Lung microvascular endothelial cell (primary cell): ENCODE measurements around the gene TASOR. TPM values are rescaled to one million over a fixed set of nuclear protein-coding genes. Genes with fewer than 3 reads are reported as not detected.
A peak's percentile ranks its signal among the peaks of the same experiment; 100 is the strongest.
"Not testable (repeated sequence)": the region's sequence is repeated elsewhere in the genome, so short reads cannot be mapped to it uniquely, and the experiment has no call there.

ENCODE experiments used
- DNase-seq, 2 donors: peaks; one replicate each; pipeline versions ENCODE4 v3.0.0 to v3.0.0-alpha.2; 2010; ENCODE audit warnings: low read depth in 2 of 2
- total RNA-seq: library from RNA; depleted of rRNA; stranded (reverse); fragments of >200 nt; gene quantifications from 2 replicates; pipeline ENCODE4 v1.2.1, GENCODE V29; 2014

Gene TASOR
- total RNA-seq, result 48.8 and 69.8 TPM in 2 replicates

GRCh38 chr3:56683122-56683817 lies at the start of gene TASOR:
TASOR (minus strand) TSS chr3:56683265; CDS start chr3:56683006, 259 bp downstream.
- DNase-seq, result peak; percentile 84 to 88

GRCh38 chr3:56732109-56732508 lies 49.0 kb upstream of the TASOR start:
- DNase-seq, result no peak

GRCh38 chr3:56725175-56725574 lies 42.1 kb upstream of the TASOR start:
- DNase-seq, result no peak

GRCh38 chr3:56724676-56725075 lies 41.6 kb upstream of the TASOR start:
- no peak for DNase-seq

GRCh38 chr3:56720849-56721248 lies 37.8 kb upstream of the TASOR start:
- no peak for DNase-seq

- not testable (repeated sequence) for DNase-seq
Measured at GRCh38 chr3:56718809-56719208, 35.7 kb upstream of the TASOR start.

- DNase-seq, result no peak
Measured at GRCh38 chr3:56711344-56711743, 28.3 kb upstream of the TASOR start.

GRCh38 chr3:56707412-56707811 lies 24.3 kb upstream of the TASOR start:
- peak in 1 of 2 donors; percentile 7 for DNase-seq

GRCh38 chr3:56706629-56707028 lies 23.6 kb upstream of the TASOR start:
- DNase-seq, result no peak

GRCh38 chr3:56704706-56705105 lies 21.6 kb upstream of the TASOR start:
- no peak for DNase-seq

GRCh38 chr3:56702490-56703315 lies 19.6 kb upstream of the TASOR start:
- peak; percentile 76 to 85 for DNase-seq

- no peak for DNase-seq
Measured at GRCh38 chr3:56700151-56700550, 17.1 kb upstream of the TASOR start.

- DNase-seq, result no peak
Measured at GRCh38 chr3:56694867-56695683, 12.0 kb upstream of the TASOR start.

- DNase-seq, result peak in 1 of 2 donors; percentile 20
Measured at GRCh38 chr3:56693750-56694149, 10.7 kb upstream of the TASOR start.

GRCh38 chr3:56692520-56693433 lies 9.7 kb upstream of the TASOR start:
- not testable (repeated sequence) for DNase-seq

GRCh38 chr3:56692001-56692365 lies 8.9 kb upstream of the TASOR start:
- DNase-seq, result not testable (repeated sequence)

- DNase-seq, result no peak
Measured at GRCh38 chr3:56691165-56692000, 8.3 kb upstream of the TASOR start.

- DNase-seq, result no peak
Measured at GRCh38 chr3:56689303-56689702, 6.2 kb upstream of the TASOR start.

- no peak for DNase-seq
Measured at GRCh38 chr3:56688191-56688590, 5.1 kb upstream of the TASOR start.

GRCh38 chr3:56684029-56684428 lies 964 bp upstream of the TASOR start:
- DNase-seq, result no peak
